Activated CD8-positive, alpha-beta T cell treated with anti-CD3 and anti-CD28 coated beads for 36 hours (primary cell): ENCODE measurements around the gene KAZN. TPM values are rescaled to one million over a fixed set of nuclear protein-coding genes. Genes with fewer than 3 reads are reported as not detected.

Source experiments
- ATAC-seq: fragments of 200-7000 bp; cut with Tn5 transposase; one replicate; pipeline ENCODE4 v1.10.0; 2021; ENCODE audit warnings: mild to moderate bottlenecking, moderate library complexity
- CTCF ChIA-PET: fragments of 350-600 bp; sonication (Branson Sonifier 250); formaldehyde crosslinking; loops from one replicate; lab custom pipeline; 2021; ENCODE audit warnings: antibody characterized with exemption; lab: Charles Lee
- POLR2A ChIA-PET: fragments of 350-600 bp; sonication (Branson Sonifier 250); formaldehyde crosslinking; loops from one replicate; lab custom pipeline; 2021; ENCODE audit warnings: antibody characterized with exemption; lab: Charles Lee
- DNase-seq: peaks from one replicate; pipeline ENCODE4 v3.0.0-alpha.2; 2020
- H3K27ac Mint-ChIP-seq: one replicate; pipeline ENCODE4 v1.8.0; 2021; ENCODE audit warnings: mild to moderate bottlenecking, mixed read lengths
- H3K27me3 Mint-ChIP-seq: one replicate; pipeline ENCODE4 v1.8.0; 2021; ENCODE audit warnings: mixed read lengths
- H3K36me3 Mint-ChIP-seq: one replicate; pipeline ENCODE4 v1.8.0; 2021; ENCODE audit warnings: low read depth, mixed read lengths
- H3K4me1 Mint-ChIP-seq: one replicate; pipeline ENCODE4 v1.8.0; 2021; ENCODE audit warnings: low read depth, mixed read lengths
- H3K4me3 Mint-ChIP-seq: one replicate; pipeline ENCODE4 v1.8.0; 2021; ENCODE audit warnings: mild to moderate bottlenecking, moderate library complexity, mixed read lengths
- H3K9me3 Mint-ChIP-seq: one replicate; pipeline ENCODE4 v1.8.0; 2021; ENCODE audit warnings: mixed read lengths
- intact Hi-C: fragments of 100-400 bp; cut with micrococcal nuclease; formaldehyde crosslinking; loops from one replicate; pipeline ENCODE4 v1.10.0; 2022
- total RNA-seq, 2 experiments: library from RNA; stranded (reverse); gene quantifications; one replicate each; pipeline ENCODE4 v1.2.3, GENCODE V29; 2021
- TF ChIP-seq, protein P1 (sequence below): fragments of 200-600 bp; IDR thresholded peaks from one replicate; pipeline ENCODE4 v1.8.0; 2022; ENCODE audit warnings: antibody characterized with exemption, mild to moderate bottlenecking

Gene KAZN
- total RNA-seq, 2 experiments from 2014 or later = 1.7 to 1.9 TPM

DNA sequence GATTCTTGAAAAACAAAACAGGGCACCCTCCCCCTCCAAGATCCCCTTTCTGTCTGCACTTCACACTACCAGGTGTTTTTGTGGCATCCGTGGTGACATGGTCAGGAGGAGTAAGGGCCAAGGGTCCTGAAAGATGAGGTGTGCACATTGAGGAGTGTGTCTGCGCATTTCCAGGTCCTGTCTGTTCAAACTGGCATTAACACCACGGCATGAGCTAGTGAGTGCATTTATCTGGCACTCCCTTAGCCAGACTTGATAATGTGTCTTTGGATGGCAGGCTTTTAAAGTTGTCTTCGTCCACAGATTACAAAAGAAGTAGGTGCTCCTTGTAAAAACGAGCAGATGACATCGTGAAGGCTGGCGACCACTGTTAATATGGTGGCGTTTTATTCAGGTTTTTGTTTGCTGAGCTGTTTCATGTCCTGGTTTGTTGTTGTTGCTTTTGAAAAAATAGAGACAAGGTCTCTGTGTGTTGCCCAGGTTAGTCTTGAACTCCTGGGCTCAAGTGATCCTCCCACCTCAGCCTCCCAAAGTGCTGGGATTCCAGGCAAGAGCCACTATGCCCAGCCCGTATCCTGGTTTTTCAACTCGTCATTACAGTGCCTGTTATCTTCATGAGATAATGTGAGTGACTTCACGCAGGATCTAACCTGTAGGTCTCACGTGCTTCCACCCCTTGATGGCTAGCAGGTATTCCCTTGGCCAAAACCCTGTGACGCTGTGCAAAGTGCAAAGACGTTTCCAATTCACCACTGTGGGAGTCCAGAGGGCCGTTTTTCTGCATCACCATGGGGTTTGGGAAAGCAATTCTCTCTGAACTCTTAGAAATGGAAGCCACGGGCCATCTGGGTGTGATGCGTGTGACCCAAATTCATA lies 559.3 kb downstream of the KAZN start:
- ATAC-seq (no peak), DNase-seq (no peak)
- no peaks in the 10 kb centered on the region for H3K36me3 Mint-ChIP-seq
- H3K27me3 Mint-ChIP-seq = peaks cover 19% of the 10 kb centered on the region
- ChIA-PET POLR2A (interaction anchor here (0.9 kb wide), 1 partner anchor 90 kb away, joined by 3 read pairs; no protein-coding TSS in a partner anchor), CTCF (interaction anchor here (1.8 to 2.6 kb wide), 2 partner anchors 29 to 115 kb away, joined by 5 to 11 read pairs; no protein-coding TSS in a partner anchor)
- peaks cover 21% of the 10 kb centered on the region for H3K4me1 Mint-ChIP-seq
- no peaks in the 10 kb centered on the region for H3K9me3 Mint-ChIP-seq
- TF ChIP-seq, protein P1, sequence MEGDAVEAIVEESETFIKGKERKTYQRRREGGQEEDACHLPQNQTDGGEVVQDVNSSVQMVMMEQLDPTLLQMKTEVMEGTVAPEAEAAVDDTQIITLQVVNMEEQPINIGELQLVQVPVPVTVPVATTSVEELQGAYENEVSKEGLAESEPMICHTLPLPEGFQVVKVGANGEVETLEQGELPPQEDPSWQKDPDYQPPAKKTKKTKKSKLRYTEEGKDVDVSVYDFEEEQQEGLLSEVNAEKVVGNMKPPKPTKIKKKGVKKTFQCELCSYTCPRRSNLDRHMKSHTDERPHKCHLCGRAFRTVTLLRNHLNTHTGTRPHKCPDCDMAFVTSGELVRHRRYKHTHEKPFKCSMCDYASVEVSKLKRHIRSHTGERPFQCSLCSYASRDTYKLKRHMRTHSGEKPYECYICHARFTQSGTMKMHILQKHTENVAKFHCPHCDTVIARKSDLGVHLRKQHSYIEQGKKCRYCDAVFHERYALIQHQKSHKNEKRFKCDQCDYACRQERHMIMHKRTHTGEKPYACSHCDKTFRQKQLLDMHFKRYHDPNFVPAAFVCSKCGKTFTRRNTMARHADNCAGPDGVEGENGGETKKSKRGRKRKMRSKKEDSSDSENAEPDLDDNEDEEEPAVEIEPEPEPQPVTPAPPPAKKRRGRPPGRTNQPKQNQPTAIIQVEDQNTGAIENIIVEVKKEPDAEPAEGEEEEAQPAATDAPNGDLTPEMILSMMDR = no peak
- no peak overlapping the region for H3K4me3 Mint-ChIP-seq
- no peak overlapping the region for H3K27ac Mint-ChIP-seq
- intact Hi-C loops = loop anchor here (10.0 kb wide), 1 partner anchor 117 kb away; no protein-coding TSS in a partner anchor

DNA sequence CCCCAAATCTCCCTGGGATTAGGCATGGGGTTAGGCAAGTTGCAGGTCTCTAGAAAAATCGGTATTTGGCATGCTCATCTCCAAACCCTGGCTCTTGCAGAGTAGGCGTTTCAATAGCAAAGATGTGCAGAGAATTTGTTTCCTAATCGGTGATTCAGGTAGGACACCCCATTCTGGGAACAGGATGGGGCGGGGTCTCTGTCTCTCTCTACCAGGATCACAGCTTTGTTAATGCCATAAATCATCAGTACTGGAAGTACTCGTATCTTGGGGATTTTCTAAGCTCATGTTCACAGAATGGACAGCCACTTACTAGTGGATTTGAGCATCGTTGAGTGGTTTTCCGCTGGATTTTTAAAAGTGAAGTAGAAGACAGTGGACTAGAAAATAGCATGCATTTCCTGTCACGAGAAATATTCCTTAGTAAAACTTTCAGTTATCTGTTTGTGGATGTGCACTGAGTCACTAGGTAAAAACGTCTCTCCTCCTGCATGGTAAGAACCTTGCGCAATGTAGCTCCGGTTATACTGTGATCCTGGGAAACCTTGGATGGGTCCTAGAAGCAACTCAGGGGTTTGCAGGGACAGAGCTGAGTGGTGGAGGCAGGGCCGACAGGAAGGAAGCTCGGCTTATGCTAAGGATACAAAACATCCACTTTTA lies 560.2 kb downstream of the KAZN start:
- intact Hi-C loops = loop anchor here (10.0 kb wide), 1 partner anchor 116 kb away; no protein-coding TSS in a partner anchor
- CTCF ChIA-PET = no interaction called here

DNA sequence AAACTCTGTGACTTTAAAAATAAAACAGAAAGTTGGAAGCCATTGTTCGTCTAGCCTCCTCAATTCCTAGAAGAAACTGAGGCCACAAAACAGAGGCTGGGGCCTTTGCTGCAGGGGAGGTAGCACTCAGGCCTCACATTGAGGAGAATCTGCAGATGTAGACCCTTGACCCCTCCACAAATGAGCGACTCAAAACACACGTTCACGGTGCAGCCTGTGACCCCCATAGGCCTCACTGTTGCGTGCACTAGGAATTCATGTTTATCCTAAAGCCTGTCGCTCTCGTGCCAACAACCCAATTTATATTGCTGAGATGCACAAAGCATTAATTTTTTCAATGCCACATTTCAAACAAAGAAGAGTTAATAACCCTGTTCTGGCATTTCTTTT lies 560.7 kb downstream of the KAZN start:
- H3K27me3 Mint-ChIP-seq = peaks cover 17% of the 10 kb centered on the region
- POLR2A ChIA-PET = no interaction called here
- no peaks in the 10 kb centered on the region for H3K36me3 Mint-ChIP-seq
- DNase-seq = no peak
- no peak for ATAC-seq
- peaks cover 20% of the 10 kb centered on the region for H3K4me1 Mint-ChIP-seq
- H3K27ac Mint-ChIP-seq = no peak overlapping the region
- no peak overlapping the region for H3K4me3 Mint-ChIP-seq
- no peaks in the 10 kb centered on the region for H3K9me3 Mint-ChIP-seq
- CTCF ChIA-PET = no interaction called here
- TF ChIP-seq, protein P1 = no peak
- intact Hi-C loops = loop anchor here (10.0 kb wide), 1 partner anchor 116 kb away; no protein-coding TSS in a partner anchor

More for the DNA sequence above, 560.2 kb downstream of the KAZN start:
- Mint-ChIP-seq H3K36me3 (no peaks in the 10 kb centered on the region), H3K27ac (no peak overlapping the region), H3K4me1 (peaks cover 21% of the 10 kb centered on the region), H3K4me3 (no peak overlapping the region), H3K27me3 (peaks cover 17% of the 10 kb centered on the region), H3K9me3 (no peaks in the 10 kb centered on the region)
- ATAC-seq = no peak
- no peak for DNase-seq
- POLR2A ChIA-PET = interaction anchor here (0.9 kb wide), 1 partner anchor 89 kb away, joined by 3 read pairs; no protein-coding TSS in a partner anchor
- TF ChIP-seq, protein P1 = no peak

DNA sequence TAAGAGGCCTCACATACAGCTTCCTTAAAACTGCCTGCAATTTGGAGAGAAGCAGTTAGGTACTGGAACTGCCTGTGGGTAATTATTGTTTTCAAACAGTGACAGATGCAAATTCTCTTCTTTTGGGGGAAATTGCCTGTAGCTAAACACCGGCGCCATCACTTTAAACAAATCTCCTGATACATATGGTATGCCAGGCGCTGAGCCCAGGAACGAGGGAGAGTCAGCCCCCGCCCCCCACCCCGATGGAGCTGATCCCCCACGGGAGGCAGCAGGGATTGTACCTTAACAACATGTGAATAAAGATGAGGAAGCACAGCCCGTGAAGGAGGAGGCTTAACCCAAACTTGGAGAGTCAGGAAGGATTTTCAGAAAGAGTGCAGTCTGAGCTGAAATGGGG lies 562.1 kb downstream of the KAZN start:
- H3K27ac Mint-ChIP-seq = no peak overlapping the region
- ATAC-seq = no peak
- TF ChIP-seq, protein P1 = no peak
- H3K4me3 Mint-ChIP-seq = no peak overlapping the region
- ChIA-PET CTCF (interaction anchor here (1.1 kb wide), 1 partner anchor 113 kb away, joined by 3 read pairs; no protein-coding TSS in a partner anchor), POLR2A (no interaction called here)
- no peak for DNase-seq
- intact Hi-C loops = no loop called here
- peaks cover 12% of the 10 kb centered on the region for H3K4me1 Mint-ChIP-seq
- no peaks in the 10 kb centered on the region for H3K9me3 Mint-ChIP-seq
- H3K27me3 Mint-ChIP-seq = peaks cover 7% of the 10 kb centered on the region
- no peaks in the 10 kb centered on the region for H3K36me3 Mint-ChIP-seq
